DOHH2 (cell line): Measurements from ENCODE around the gene SLC25A18.

Experiments
- H3F3A ChIP-seq: fragments of 200-600 bp; sonication (generic), shearing (Covaris generic); 2 replicates; pipeline ENCODE4 v1.6.0; 2016; ENCODE audit warnings: antibody characterized with exemption, mild to moderate bottlenecking; ENCODE audit not compliant: control insufficient read depth, insufficient read depth
- H3K27ac ChIP-seq: fragments of 200-600 bp; sonication (generic); 2 replicates; pipeline ENCODE4 v1.5.1; 2014; ENCODE audit warnings: low read depth, mild to moderate bottlenecking, low read length, moderate library complexity
- H3K27me3 ChIP-seq: fragments of 200-600 bp; sonication (generic); 2 replicates; pipeline ENCODE4 v1.6.1; 2014; ENCODE audit warnings: mild to moderate bottlenecking, low read length, mixed read lengths; ENCODE audit not compliant: control insufficient read depth
- H3K36me3 ChIP-seq: fragments of 200-600 bp; sonication (generic); 2 replicates; pipeline ENCODE4 v1.6.1; 2014; ENCODE audit warnings: mild to moderate bottlenecking, low read length, moderate library complexity, mixed read lengths; ENCODE audit not compliant: control insufficient read depth
- H3K4me1 ChIP-seq: fragments of 200-600 bp; sonication (generic); 2 replicates; pipeline ENCODE4 v1.6.1; 2014; ENCODE audit warnings: mild to moderate bottlenecking, low read length, mixed read lengths; ENCODE audit not compliant: control insufficient read depth
- H3K4me2 ChIP-seq: fragments of 200-600 bp; sonication (generic); 2 replicates; pipeline ENCODE4 v1.6.0; 2014; ENCODE audit warnings: mild to moderate bottlenecking, low read length, moderate library complexity
- H3K4me3 ChIP-seq: fragments of 200-600 bp; sonication (generic); 2 replicates; pipeline ENCODE4 v1.5.1; 2014; ENCODE audit warnings: mild to moderate bottlenecking, low read length, mixed read lengths
- H3K79me2 ChIP-seq: fragments of 200-600 bp; sonication (generic); 2 replicates; pipeline ENCODE4 v1.6.1; 2014; ENCODE audit warnings: mild to moderate bottlenecking, low read length, mixed read lengths; ENCODE audit not compliant: control insufficient read depth
- H3K9me2 ChIP-seq: fragments of 200-600 bp; sonication (generic); replicated peaks from 2 replicates; pipeline ENCODE4 v1.6.1; 2014; ENCODE audit warnings: mild to moderate bottlenecking, low read length, mixed read lengths; ENCODE audit not compliant: control insufficient read depth
- H3K9me3 ChIP-seq: fragments of 200-600 bp; sonication (generic); 2 replicates; pipeline ENCODE4 v1.6.1; 2014; ENCODE audit warnings: antibody characterized with exemption, low read length, mixed read lengths; ENCODE audit not compliant: control insufficient read depth, insufficient read depth
- H4K20me1 ChIP-seq: fragments of 200-600 bp; sonication (generic); 2 replicates; pipeline ENCODE4 v1.6.0; 2014; ENCODE audit warnings: low read depth, mild to moderate bottlenecking, antibody characterized with exemption, low read length, moderate library complexity; ENCODE audit not compliant: control insufficient read depth, insufficient read depth
- EZH2phosphoT487 ChIP-seq: fragments of 200-600 bp; sonication (generic); IDR thresholded peaks from 2 replicates; pipeline ENCODE4 v1.6.1; 2017; ENCODE audit warnings: borderline replicate concordance, mild to moderate bottlenecking, antibody characterized with exemption, low read length, moderate library complexity, mixed read lengths
- TF ChIP-seq, protein P1 (sequence below): fragments of 200-600 bp; sonication (generic); IDR thresholded peaks from one replicate; pipeline ENCODE4 v1.5.1; 2014; ENCODE audit warnings: antibody characterized with exemption, mild to moderate bottlenecking, low read depth, low read length; ENCODE audit not compliant: poor library complexity, severe bottlenecking

SLC25A18 gene

DNA sequence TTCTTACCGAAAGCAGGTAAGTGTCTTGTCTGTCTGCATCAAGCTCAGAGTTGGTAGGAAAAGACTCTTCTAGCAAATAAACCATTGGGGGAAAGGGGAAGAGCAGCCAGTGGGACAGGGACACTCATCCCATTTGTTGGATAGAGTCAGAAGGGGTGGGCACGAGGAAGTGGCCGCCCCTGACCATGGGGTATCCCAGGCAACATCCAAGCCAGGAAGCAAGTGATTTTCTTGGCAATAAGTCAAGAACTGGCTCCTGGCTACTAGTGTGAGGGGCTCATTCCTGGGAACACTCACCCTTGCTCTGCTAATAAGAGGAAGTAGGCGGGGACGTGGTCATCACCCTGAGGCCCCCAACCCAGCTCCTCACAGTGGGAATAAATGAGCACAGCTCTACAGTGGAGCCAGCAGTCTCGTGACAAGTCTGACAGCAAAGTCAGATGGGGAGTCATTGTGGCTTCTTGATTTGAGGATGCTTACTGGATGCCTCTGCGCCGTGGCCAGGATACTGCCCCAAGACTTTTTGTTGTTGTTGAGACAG is 6.7 kb downstream of the SLC25A18 start:
- Histone ChIP-seq H3K27ac (no peak overlapping the region), H3K27me3 (peaks cover 2% of the 10 kb centered on the region; the same call in 1 of the 2 replicates), H3K4me3 (no peak overlapping the region), H3K9me3 (no peaks in the 10 kb centered on the region), H3K79me2 (no peaks in the 10 kb centered on the region), H4K20me1 (no peaks in the 10 kb centered on the region), H3K4me1 (no peaks in the 10 kb centered on the region), H3K9me2 (no peaks in the 10 kb centered on the region), H3K36me3 (no peaks in the 10 kb centered on the region), H3F3A (no peaks in the 10 kb centered on the region), H3K4me2 (no peak overlapping the region)
- TF ChIP-seq, protein P1, sequence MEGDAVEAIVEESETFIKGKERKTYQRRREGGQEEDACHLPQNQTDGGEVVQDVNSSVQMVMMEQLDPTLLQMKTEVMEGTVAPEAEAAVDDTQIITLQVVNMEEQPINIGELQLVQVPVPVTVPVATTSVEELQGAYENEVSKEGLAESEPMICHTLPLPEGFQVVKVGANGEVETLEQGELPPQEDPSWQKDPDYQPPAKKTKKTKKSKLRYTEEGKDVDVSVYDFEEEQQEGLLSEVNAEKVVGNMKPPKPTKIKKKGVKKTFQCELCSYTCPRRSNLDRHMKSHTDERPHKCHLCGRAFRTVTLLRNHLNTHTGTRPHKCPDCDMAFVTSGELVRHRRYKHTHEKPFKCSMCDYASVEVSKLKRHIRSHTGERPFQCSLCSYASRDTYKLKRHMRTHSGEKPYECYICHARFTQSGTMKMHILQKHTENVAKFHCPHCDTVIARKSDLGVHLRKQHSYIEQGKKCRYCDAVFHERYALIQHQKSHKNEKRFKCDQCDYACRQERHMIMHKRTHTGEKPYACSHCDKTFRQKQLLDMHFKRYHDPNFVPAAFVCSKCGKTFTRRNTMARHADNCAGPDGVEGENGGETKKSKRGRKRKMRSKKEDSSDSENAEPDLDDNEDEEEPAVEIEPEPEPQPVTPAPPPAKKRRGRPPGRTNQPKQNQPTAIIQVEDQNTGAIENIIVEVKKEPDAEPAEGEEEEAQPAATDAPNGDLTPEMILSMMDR, result no peak
- no peak for TF ChIP-seq EZH2phosphoT487

DNA sequence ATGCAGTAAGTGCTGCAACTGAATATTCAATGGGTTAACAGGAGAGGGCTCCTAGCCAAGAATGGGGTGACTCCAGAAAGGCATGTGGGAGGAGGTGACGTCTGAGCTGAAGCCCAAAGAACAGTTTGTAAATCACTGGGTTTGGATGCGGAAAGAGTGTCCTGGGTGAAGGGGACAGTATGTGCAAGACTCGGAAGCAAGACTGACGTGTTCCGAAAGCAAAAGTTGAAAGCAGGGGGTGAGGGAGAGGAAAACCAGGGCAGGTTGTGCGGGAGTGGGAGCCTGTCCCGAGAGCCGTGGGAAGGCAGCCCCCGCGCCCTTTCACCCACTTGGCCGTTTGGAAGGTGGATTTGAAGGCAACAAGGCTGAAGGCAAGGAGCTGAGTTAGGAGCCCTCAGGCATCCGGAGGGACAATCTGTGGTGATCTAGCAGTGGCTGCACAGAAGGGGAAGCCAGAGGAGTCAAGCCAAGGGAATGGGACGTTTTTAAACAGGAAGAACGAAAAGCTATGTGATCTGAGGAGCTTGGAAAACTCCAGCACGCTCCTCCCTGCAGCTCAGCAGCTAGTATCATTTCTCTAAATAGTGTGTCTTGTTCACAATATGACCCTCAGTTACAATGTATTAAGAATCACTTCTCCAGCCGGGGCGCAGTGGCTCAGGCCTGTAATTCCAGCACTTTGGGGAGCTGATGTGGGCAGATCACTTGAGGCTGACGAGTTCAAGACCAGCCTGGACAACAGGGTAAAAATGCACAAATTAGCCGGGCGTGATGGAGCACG is 7.7 kb downstream of the SLC25A18 start:
- Histone ChIP-seq H3K36me3 (no peaks in the 10 kb centered on the region), H3K4me1 (no peaks in the 10 kb centered on the region), H4K20me1 (no peaks in the 10 kb centered on the region), H3K27me3 (peaks cover 2% of the 10 kb centered on the region; the same call in 1 of the 2 replicates), H3K27ac (no peak overlapping the region), H3K9me3 (no peaks in the 10 kb centered on the region), H3K4me3 (no peak overlapping the region), H3K9me2 (no peaks in the 10 kb centered on the region), H3K4me2 (no peak overlapping the region), H3K79me2 (no peaks in the 10 kb centered on the region), H3F3A (no peaks in the 10 kb centered on the region)
- TF ChIP-seq, protein P1, result no peak
- TF ChIP-seq EZH2phosphoT487, result no peak

DNA sequence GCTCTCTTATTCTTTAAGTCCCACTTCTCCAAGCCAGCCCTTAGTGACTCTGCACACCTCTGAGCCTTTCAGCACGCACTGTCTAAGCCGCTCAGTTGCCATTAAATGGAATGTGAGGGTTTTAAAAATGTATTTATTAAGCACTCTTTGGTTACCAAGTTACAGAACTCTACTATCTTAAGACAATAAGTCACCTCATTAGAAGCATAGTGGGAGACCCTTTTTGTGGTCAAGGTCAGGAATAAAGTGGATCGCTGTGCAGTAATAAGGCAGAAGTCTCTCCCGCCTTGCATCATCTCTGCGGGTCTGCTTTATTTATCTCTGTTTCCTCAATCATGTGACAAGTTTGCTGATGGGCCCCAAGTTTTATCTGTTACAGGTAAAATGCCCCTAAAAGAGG is 11.9 kb downstream of the SLC25A18 start:
- Histone ChIP-seq H3K9me2 (no peaks in the 10 kb centered on the region), H3K4me2 (no peak overlapping the region), H3K4me1 (no peaks in the 10 kb centered on the region), H3F3A (no peaks in the 10 kb centered on the region), H3K27ac (no peak overlapping the region), H4K20me1 (no peaks in the 10 kb centered on the region), H3K4me3 (no peak overlapping the region), H3K9me3 (no peaks in the 10 kb centered on the region), H3K36me3 (no peaks in the 10 kb centered on the region), H3K27me3 (no peaks in the 10 kb centered on the region), H3K79me2 (no peaks in the 10 kb centered on the region)
- TF ChIP-seq, protein P1, result no peak
- TF ChIP-seq EZH2phosphoT487, result no peak
